ENCODE results near the gene CCDC116.
"Not testable (repeated sequence)": the region's sequence is repeated elsewhere in the genome, so short reads cannot be mapped to it uniquely, and the experiment has no call there.

The CCDC116 gene, protein sequence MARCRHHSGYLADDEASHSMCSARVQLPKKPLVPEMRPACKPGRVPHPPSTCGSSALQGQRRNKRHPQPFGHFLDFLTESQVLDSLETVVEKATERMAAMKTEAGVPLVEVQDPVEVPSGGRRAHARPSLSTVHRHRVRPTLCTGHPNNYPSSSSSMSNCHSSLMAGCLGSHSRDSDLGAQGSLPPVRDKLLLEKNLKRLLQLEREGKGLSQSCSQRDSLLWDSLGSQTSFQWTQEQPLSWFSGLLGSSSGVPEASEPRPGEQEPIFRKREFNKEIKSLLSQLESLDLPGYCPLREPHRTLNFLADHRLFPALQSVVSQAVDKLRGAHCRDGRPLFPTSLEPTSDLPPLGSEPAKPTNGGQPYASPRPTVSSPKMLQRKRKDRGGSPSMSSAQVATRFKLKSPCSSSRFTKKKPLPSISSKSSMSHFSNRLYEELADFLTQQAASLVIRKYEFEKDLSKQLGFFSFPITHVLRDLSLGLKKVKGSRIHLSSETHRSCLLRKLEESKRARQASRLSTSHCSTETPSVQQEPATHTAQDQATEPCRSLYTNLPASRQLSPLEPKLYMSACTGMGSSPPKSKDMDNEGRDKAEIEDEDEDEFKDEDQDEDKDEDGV

DNA sequence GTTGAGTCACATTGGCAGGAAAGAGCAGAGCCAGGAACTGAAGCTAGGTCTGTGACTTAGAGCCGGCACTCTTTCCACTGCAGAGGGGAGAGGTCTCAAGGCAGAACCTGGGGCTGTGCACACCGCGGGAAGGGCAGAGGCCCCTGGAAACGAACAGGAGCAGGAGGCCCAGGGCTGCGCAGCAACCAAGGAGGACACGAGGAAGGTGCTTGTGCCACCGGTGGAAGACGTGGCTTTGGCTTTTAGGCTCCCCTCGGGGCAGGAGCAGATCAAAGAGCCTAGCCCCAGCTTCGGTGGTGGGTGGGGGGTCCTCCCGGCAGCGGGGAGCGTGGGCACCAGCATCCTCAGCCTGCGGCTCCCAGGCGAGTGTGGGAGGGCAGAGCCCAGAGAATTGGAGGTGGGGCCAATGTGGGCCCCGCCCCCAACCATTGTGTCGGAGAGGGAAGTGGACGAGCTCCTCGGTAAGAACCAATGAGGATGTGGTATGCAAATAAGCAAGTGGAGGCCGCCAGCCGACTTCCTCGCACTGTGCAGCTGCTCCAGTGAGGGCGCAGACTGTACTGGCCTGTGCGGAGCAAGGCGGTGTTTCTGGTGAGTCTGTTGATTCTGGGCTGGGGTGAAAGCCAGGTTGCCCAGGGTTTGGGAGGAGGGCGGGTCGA, at the start of gene CCDC116:
CCDC116 (plus strand) TSS at position 524 of the 659 bp plus-strand sequence. CDS start 422 bp downstream, outside the sequence.
- DNase-seq: peak; percentile 80

DNA sequence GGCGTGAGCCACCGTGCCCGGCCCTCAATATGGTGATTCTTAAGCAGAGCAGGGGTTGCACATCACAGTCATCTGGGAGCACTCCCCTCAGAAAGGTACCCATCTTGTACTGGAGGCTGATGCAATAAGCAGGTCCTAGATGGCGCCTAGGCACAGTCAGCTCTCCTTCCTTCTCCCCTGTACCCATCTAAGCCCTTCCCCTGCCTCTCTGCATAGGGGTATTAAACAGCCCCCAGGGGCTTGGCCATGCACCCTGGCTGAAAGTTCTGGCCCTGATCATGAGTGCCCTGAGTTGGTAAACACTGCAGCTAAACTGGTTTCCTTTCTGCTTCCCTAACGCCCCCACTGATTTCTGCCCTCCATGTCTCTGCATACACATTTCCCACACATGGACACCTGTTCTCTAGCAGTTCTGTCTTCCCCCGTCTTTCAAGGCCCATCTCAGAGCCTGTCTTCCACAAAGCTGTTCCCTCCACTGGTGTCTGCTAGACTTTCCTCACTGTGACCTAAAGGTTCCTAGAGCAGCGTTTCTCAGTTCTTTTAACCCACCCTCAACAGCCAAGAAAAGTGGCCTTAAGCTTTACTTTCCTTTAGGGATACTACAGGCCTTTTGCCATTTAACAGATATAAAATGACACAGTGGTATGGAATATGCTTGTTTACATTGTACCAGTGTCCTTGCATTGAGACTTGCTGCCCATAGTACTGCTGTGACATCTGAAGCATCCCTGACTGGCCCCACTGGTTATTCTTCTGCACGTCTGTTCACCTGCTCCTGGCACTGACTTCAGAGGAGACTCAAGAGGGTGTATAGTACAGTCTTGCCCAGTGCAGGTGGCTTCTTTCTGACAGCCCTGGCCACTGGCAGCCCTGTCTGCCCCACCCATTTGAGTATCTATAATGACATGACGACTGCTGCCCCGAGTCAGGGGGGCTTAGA, 49.5 kb upstream of the CCDC116 start:
- no peak for DNase-seq

DNA sequence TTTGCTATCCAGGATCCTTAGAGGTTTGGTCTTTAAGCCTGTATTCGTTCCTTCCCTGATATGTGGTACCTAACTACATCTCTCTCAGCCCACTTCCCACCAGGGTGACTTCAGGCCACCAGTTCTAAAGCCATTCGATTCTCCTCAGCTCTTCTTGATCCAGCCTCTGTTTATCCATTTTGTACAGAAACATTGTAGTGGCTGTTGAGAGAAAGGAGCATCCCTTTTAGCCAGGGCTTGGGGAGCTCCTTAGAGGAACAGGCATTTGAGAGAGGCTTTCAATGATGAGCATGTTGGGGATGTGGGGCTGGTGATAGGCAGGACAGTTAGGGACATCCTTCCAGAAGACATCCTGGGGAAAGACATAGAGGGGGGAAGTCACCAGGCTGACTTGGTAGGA, 47.2 kb upstream of the CCDC116 start:
- DNase-seq: no peak

DNA sequence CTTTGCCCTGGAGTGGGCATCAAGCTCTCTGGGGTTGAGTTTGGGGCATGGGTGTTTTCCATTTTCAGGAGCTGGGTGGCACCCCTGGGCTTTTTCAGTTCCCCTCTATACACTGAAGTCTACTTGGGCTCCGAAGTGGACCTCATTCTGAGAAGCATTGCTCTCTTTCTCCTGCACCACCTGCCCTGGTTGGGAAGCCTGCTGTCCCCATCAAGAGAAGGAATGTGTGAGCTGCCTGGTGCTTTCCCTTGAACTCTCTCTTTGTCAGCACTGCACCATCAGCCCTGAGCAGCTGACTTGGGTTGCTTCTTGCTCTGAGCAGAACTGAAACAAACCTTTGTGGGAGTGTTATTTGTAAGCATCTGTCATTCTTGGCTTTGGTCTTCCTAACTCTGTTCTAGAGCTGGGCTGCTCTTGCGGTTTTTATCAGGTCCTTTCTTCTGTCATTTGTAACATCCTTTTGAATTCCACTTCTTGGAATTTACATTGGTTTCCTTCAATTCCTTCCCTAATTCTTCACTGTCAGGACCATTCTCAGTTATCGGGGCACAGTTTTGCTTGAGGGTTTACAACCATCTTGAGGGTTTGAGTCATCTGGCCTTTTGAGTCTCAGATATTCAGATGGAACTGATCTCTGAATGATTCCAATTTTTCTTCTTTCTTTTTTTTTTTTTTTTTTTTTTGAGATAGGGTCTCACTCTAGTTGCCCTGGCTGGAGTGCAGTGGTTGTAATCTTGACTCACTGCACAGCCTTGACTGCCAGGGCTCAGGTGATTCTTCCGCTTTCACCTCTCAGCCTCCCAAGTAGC, 44.6 kb upstream of the CCDC116 start:
- peak; percentile 66 for DNase-seq

DNA sequence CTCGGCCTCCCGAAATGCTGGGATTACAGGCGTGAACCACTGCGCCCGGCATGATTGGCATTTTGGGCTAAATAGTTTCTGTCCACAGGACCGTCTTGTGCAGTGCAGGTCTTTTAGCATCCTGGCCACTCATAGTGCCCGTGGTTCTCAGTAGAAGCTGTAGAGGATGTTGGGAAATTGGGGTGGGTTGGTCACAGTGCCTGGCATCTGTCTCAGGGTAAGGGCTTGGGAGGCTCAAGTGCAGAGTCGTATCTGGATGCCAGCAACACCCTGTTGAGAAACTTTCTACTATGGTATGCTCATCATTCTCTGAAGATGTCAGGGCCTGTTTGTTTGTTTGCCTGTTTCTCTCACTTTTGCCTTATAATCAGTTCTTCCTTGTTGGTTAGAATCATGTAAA, 43.2 kb upstream of the CCDC116 start:
- no peak for DNase-seq

DNA sequence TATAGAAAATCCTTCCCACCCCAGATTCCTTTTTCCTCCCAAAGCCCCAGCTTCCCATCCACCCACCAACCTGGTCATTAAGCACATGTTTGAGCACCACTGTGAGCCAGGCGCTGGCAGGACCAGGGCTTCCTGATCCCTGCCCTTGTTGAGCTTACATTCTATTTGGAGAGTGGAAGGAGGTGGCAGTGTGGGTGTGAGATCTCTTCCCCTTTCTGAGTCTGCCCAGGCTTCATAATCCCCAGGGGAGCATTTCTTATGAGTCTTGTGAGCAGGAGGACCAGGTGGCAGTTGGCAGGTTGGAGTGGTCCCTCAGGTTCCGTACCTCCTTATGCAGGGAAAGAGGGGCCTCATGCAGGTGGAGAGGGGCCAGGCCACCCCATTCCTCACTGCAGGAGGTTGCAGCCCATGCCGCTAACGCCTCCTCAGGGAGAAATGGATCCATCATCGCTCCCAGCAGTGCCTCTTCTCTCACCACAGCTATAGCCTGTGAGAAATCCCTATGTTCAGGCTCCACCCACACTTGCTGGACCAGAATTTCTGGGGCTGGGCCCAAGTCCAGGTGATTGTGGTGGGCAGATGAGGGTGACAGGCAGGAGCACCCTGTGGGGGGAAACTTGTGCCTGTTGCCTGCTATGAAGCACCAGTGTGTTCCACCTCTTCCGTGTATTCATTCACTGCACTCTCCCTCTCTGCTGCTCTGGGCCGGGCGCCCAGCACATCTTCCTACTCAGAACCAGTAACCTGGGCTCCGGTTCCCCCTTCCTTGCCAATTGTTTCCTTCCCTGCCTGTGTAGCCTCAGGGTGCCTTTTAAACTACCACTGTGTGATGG, 41.5 kb upstream of the CCDC116 start:
- DNase-seq: no peak

DNA sequence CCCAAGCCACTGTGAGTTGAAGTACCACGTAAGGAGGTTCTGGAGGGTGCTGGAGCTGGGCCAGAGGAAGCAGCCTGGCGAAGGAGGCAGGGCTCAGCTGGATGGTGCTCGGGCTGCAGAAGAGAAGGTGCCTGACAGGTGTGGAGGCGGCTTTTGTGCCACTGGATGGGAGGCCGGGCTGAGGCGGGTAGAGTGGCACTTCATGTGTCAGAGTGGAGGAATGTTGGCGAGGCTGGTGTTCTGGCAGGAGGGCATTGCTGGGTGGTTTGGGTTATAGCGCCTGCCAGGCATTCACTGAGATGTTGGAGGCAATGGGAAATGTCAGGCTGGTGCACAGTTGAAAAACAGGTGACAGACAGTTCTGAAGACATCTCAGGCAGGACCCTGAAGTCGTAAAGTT, 40.9 kb upstream of the CCDC116 start:
- DNase-seq: no peak

DNA sequence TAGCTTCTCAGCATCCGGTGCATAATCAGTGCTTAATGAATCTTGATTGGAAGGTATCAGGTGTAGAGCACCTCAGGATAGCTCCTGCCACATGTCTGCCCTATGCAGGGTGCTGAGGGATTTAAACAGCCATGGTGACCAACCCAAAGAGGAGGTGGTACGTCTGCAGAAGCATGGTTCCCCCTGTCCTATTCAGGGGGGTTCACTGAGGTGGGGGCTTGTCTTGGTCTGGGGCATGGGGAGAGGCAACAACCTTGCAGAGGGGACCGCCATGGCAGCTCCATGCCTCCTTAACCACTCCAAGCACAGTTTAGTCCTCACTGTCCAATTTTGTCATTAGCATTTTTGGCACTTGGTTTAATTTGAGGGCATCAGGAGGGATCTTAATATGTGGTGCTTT, 40.1 kb upstream of the CCDC116 start:
- DNase-seq: no peak

DNA sequence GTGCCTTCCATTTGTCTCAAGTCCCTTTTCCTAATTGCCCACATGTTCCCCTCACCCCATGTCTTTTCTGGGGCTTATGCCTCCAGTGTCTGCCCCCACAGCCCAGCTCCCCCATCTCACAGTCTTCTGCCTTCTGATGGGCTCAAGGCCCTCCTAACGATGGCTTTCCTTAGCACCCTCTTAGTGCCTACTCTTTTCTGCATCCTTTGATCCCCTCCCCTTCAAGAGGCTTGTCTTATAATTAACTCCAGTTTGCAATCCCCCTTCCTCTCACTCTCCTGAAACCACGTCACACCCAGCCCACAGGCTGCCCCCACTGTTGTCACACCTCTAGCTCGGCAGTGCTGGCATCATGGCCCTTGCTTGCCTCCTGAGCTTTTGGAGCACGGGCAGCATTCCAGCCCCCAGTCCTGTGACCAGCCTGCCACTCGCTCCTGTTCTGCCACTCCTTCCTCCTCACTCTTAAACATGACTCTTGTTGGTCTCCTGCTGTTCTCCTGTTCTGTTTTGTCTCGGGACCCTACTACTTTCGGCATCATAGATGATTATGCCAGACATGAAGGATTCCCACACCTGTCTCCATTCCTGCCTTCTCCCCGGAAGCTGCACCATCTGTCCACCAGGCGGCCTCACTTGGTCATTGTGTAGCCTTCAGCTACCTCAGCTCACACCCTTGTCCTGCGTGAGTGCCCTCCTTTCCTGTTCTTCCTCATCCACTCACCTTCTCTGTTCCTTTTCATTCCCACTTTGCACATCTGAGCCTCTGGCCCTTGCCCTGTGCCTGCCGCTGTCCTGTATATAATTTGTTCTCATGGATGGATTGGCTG, 38.9 kb upstream of the CCDC116 start:
- no peak for DNase-seq

DNA sequence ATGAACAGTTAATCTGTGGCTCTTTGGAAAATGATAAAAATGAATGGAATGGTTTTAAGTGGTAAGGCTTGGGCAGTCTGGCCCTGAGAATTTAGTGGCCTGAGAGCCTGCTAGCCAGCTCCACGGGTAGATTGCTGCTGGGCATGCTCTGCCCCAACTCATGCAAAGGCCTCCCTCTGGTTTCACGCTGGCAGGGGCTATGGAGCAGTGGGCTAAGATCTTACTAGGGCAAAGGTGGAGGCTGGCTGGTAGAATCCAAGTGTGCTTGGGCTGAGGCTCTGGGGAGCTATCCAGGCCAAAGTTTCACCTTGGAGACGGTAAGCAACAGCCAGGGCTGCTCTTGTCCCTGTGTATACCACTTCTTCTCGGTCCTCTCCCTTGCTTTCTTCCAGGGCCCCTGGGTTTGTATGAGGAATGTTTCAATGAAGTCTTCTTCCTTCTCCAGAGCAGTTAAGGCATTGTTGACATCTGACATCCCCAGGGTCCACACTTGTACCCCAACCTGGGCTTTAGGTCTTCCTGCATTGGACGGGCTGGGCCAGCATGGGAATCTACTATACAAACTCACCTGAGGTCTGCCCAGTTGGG, 37.6 kb upstream of the CCDC116 start:
- no peak for DNase-seq

DNA sequence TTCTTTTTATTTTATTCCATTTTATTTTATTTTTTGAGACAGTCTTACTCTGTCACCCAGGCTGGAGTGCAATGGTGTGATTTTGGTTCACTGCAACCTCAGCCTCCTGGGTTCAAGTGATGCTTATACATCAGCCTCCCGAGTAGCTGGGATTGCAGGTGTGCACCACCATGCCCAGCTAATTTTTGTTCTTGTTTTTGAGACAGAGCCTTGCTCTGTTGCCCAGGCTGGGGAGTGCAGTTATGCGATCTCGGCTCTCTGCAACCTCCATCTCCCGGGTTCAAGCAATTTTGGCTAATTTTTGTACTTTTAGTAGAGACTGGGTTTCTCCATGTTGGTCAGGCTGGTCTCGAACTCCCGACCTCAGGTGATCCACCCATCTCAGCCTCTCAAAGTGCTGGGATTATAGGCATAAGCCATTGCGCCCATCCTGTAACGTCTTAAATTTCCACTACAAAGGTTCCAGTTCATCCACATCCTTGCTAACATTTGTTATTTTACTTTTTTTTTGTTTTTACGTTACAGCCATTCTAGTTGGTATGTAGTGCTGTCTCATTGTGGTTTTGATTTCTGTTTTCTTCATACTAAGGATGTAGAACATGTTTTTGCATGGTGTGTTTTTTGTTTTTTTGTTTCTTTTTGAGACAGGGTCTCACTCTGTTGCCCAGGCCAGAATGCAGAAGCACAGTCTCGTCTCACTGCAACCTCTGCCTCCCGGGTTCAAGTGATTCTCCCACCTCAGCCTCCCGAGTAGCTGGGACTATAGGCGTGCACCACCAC, 36.0 kb upstream of the CCDC116 start:
- DNase-seq: not testable (repeated sequence)

DNA sequence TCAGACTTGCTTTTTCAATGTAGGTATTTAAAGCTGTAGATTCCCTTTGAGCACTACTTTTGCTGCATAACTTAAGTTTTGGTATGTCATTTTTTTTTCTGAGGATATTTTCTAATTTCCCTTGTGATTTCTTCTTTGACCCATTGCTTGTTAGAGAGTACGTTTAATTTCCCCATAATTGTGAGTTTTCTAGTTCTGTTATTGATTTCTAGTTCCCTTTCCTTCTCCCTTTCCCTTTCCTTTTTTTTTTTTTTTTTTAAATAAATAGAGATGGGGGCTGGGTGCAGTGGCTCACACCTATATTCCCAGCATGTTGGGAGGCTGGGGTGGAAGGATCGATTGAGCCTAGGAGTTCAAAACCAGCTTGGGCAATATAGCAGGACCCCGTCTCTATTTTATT, 34.3 kb upstream of the CCDC116 start:
- no peak for DNase-seq

DNA sequence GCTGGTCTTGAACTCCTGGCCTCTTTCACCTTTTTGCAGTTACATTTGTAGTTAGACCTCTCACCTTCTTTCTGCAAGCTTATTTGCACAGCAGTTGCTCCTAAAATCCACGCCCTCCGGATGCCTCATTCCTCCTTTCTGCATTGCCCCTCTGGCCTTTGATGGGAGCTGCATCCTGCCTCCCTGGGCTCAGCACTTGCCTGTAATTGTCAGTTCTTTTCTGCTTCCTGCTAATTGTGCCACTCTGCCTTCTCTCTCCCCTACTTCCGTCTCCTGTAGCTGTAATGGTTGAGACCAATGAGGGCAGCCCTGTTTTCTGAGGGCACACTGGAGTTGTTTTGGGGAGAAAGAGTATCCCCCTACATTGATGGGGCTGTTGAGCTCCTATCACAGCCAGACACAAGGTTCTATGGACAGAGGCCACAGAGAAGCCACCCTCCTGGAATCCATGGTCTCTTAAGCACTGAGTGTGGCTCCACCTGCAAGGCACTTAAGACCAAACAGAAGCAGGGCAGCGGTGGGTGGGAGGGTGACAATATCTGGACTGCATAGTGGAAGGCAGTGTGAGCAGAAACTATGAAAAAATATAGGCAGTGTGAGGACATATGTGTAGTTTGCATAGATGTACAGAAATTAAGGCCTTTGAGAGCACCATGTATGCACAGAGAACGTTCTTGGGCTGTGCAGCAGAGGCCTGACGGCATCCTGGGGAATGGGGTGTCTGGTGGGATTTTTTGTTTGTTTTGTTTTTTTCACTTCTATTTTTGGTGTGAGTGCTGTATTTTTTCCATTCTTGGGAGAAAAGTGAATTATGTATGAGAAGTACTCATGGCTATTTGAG, 33.3 kb upstream of the CCDC116 start:
- no peak for DNase-seq

DNA sequence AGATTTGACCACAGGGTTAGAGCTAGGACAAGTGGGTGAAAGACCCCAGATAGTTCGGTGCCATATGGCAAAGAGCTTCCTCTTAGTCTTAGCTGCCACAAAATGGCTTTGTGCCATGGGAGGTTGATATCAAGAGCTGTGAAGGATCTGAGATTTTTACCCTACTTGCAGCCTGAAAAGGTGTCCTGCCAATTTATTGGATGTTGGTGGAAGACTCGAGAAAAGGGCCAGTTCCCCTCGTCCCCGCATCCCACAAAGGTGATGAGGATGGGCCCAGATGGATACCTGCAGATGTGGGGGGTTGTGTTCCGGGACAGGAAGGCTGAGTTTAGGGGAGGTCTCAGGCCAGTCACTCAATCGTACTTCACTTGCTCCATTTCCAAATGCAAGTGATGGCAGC, 30.0 kb upstream of the CCDC116 start:
- DNase-seq: no peak

DNA sequence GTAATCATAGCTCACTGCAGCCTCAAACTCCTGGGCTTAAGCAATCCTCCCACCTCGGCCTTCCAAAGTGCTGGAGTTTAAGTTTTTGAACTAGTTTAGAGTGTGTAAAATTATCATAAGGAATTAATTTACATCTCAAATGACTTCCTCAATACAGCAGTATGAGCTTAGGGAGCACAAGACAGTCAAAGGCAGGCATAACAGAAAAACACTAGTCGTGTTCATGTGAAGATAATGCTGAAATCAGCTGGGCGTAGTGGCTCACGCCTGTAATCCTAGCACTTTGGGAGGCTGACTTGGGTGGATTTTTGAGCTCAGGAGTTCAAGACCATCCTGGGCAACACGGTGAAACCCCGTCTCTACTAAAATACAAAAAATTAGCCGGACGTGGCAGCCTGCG, 28.6 kb upstream of the CCDC116 start:
- DNase-seq: no peak

DNA sequence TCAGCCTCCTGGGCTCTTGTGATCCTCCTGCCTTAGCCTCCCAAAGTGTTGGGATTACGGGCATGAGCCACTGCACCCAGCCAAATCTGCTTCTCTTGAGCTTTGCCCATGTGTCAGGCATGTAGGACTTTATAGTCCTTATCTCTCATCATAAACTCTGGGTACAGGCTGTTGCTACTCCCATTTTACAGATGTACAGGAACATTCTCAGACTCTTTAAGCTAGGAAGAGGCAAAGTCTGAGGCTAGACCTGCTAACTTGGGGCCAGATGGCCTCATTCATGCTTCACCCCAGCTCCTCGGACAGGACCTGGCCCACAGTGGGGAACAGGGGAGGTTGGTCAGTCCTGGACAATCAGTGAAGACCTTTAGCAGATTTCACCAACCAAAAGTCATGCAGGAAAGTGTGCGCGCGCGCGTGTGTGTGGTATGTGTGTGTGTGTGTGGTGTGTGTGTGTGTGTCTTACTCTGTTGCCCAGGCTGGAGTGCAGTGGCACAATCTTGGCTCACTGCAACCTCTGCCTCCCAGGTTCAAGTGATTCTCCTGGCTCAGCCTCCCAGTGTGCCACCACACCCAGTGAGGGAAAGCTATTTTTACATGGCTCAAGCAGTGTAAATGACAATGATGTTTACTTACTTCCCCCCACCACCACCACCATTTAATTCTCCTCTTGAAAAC, 26.5 kb upstream of the CCDC116 start:
- DNase-seq: no peak

DNA sequence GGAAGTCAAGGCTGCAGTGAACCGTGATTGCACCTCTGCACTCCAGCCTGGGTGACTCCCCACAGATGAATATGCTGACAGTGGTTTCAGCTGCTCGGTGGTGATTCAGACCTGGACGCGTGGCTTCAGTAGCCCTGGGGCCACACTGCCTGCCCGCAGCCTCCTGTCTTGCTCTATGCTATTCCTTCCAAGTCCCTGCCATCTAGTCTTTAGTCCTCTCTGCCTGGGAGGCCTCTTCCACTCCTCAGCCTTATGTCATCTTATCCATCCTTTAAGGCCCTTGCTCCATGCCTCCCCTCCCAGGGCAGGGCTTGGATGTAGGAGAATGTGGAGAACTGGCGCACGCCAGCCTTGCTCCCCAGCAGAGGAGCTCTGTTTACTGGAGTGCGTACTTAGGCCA, 25.8 kb upstream of the CCDC116 start:
- DNase-seq: no peak
